HCT116 (cell line): ENCODE measurements around the gene VRK3. TPM values are rescaled to one million over a fixed set of nuclear protein-coding genes. Genes with fewer than 3 reads are reported as not detected.

Experiments used
- ATAC-seq: fragments of 200-7000 bp; cut with Tn5 transposase; 2 replicates; pipeline ENCODE4 v1.9.1; 2020; ENCODE audit warnings: mild to moderate bottlenecking, moderate library complexity
- BruUV-seq: library from RNA; stranded (reverse); fragments of 400-500 nt; replicated peaks from 2 replicates; lab custom pipeline; 2021; lab: Mats Ljungman, UMichigan
- CTCF ChIA-PET: fragments of 300-600 bp; sonication (Branson Sonifier 250); formaldehyde crosslinking; loops from one replicate; lab custom pipeline; 2021; ENCODE audit warnings: antibody characterized with exemption; lab: Charles Lee
- POLR2A ChIA-PET: fragments of 300-600, 350-600 bp; sonication (Branson Sonifier 250); formaldehyde crosslinking; loops from one replicate; lab custom pipeline; 2021; ENCODE audit warnings: antibody characterized with exemption; lab: Charles Lee
- RAD21 ChIA-PET, 2 experiments: fragments of 300-600 bp; sonication (Branson Sonifier 250); formaldehyde crosslinking; loops; one replicate each; lab custom pipeline; 2023; ENCODE audit warnings: low total read pairs in 2 of 2; ENCODE audit not compliant: uncharacterized antibody in 2 of 2, unreplicated experiment in 2 of 2, low non-redundant PET in 1 of 2; lab: Charles Lee
- DNase-seq: peaks from one replicate; pipeline ENCODE4 v3.0.0-alpha.2; 2010; ENCODE audit warnings: low read depth, low spot score
- H2AFZ ChIP-seq: fragments of 200-600 bp; shearing (Covaris generic), sonication (generic); 2 replicates; pipeline ENCODE4 v1.6.1; 2017; ENCODE audit warnings: low read depth, mixed run types, mixed read lengths, antibody characterized with exemption, low read length; ENCODE audit not compliant: poor library complexity, severe bottlenecking
- H3K27ac ChIP-seq: 2 replicates; pipeline ENCODE4 v1.5.1; 2012; ENCODE audit warnings: low read depth, low read length
- H3K27me3 ChIP-seq: fragments of 200-600 bp; sonication (generic); 2 replicates; pipeline ENCODE4 v1.6.1; 2016; ENCODE audit warnings: mixed run types, low read length, mixed read lengths; ENCODE audit not compliant: insufficient read depth
- H3K36me3 ChIP-seq, 2 experiments: fragments of 200-500 bp in 1 of 2; fragments of 200-600 bp in 1 of 2; sonication (Bioruptor generic) in 1 of 2; sonication (generic) in 1 of 2; 2 replicates each; pipeline versions ENCODE4 v1.5.1 to v1.6.1; 2014 to 2016; ENCODE audit warnings: low read length in 2 of 2, inconsistent platforms in 1 of 2, mixed read lengths in 1 of 2, mixed run types in 1 of 2; ENCODE audit not compliant: insufficient read depth in 2 of 2, control insufficient read depth in 1 of 2
- H3K4me1 ChIP-seq, 2 experiments: fragments of 200-600 bp in 1 of 2; sonication (generic) in 1 of 2; 2 replicates each; pipeline versions ENCODE4 v1.5.1 to v1.6.1; 2012 to 2017; ENCODE audit warnings: low read length in 2 of 2, inconsistent platforms in 1 of 2, mild to moderate bottlenecking in 1 of 2, mixed read lengths in 1 of 2, mixed run types in 1 of 2, moderate library complexity in 1 of 2; ENCODE audit not compliant: insufficient read depth in 2 of 2, control insufficient read depth in 1 of 2
- H3K4me2 ChIP-seq: fragments of 200-600 bp; sonication (generic); 2 replicates; pipeline ENCODE4 v1.6.1; 2017; ENCODE audit warnings: mixed run types, low read length, mixed read lengths
- H3K4me3 ChIP-seq, 2 experiments: fragments of 200-600 bp in 1 of 2; sonication (generic) in 1 of 2; replicated peaks in 1 of 2; 2 replicates each; pipeline ENCODE4 v1.5.1; 2011 to 2016; ENCODE audit warnings: low read length in 2 of 2, control low read depth in 1 of 2, low read depth in 1 of 2, mild to moderate bottlenecking in 1 of 2, mixed read lengths in 1 of 2, mixed run types in 1 of 2
- H3K79me2 ChIP-seq: fragments of 200-600 bp; sonication (generic); 2 replicates; pipeline ENCODE4 v1.6.1; 2017; ENCODE audit warnings: mild to moderate bottlenecking, mixed run types, low read length, moderate library complexity, mixed read lengths; ENCODE audit not compliant: insufficient read depth
- H3K9ac ChIP-seq: fragments of 200-600 bp; sonication (generic); 2 replicates; pipeline ENCODE4 v1.6.1; 2016; ENCODE audit warnings: low read length, mixed read lengths
- H3K9me2 ChIP-seq: fragments of 200-600 bp; sonication (generic), shearing (Covaris generic); 2 replicates; pipeline ENCODE4 v1.6.1; 2017; ENCODE audit warnings: mixed run types, mild to moderate bottlenecking, moderate library complexity; ENCODE audit not compliant: insufficient read depth
- H3K9me3 ChIP-seq, 2 experiments: fragments of 200-500 bp in 1 of 2; fragments of 200-600 bp in 1 of 2; sonication (Bioruptor generic) in 1 of 2; sonication (generic) in 1 of 2; 2 replicates each; pipeline ENCODE4 v1.6.1; 2014 to 2017; ENCODE audit warnings: low read length in 2 of 2, mixed read lengths in 2 of 2, inconsistent platforms in 1 of 2, low read depth in 1 of 2, mild to moderate bottlenecking in 1 of 2, mixed run types in 1 of 2, moderate library complexity in 1 of 2; ENCODE audit not compliant: control insufficient read depth in 1 of 2, insufficient read depth in 1 of 2
- H4K20me1 ChIP-seq: fragments of 200-600 bp; sonication (generic), shearing (Covaris generic); 2 replicates; pipeline ENCODE4 v1.6.1; 2017; ENCODE audit warnings: mixed run types, mild to moderate bottlenecking, moderate library complexity; ENCODE audit not compliant: insufficient read depth
- EGR1 ChIP-seq: IDR thresholded peaks from 2 replicates; pipeline ENCODE4 v1.6.1; 2012; ENCODE audit warnings: low read depth
- ELF1 ChIP-seq: IDR thresholded peaks from 2 replicates; pipeline ENCODE4 v1.6.1; 2012; ENCODE audit warnings: low read depth, borderline replicate concordance
- EZH2 ChIP-seq: fragments of 200-600 bp; sonication (generic); IDR thresholded peaks from 2 replicates; pipeline ENCODE4 v1.6.1; 2017; ENCODE audit warnings: antibody characterized with exemption, mixed run types
- EZH2phosphoT487 ChIP-seq: fragments of 200-600 bp; IDR thresholded peaks from 2 replicates; pipeline ENCODE4 v1.6.1; 2018; ENCODE audit warnings: antibody characterized with exemption, borderline replicate concordance
- FOSL1 ChIP-seq: IDR thresholded peaks from 2 replicates; pipeline ENCODE4 v1.6.1; 2012; ENCODE audit warnings: low read depth
- JUND ChIP-seq: IDR thresholded peaks from 2 replicates; pipeline ENCODE4 v1.6.1; 2012
- POLR2A ChIP-seq: IDR thresholded peaks from 2 replicates; pipeline ENCODE4 v1.7.0; 2011; ENCODE audit warnings: borderline replicate concordance; ENCODE audit not compliant: insufficient read depth, insufficient read length; ENCODE audit errors: extremely low read depth
- POLR2AphosphoS5 ChIP-seq: IDR thresholded peaks from 2 replicates; pipeline ENCODE4 v1.6.1; 2011; ENCODE audit warnings: mild to moderate bottlenecking, low read depth, low read length, moderate library complexity
- RAD21 ChIP-seq: IDR thresholded peaks from 2 replicates; pipeline ENCODE4 v1.6.1; 2012; ENCODE audit warnings: low read depth, mild to moderate bottlenecking
- SP1 ChIP-seq: IDR thresholded peaks from 2 replicates; pipeline ENCODE4 v1.6.1; 2012; ENCODE audit warnings: low read depth
- SRF ChIP-seq: IDR thresholded peaks from 2 replicates; pipeline ENCODE4 v1.6.1; 2012; ENCODE audit warnings: low read depth
- ZBTB33 ChIP-seq: IDR thresholded peaks from 2 replicates; pipeline ENCODE4 v1.6.1; 2011; ENCODE audit warnings: mild to moderate bottlenecking, low read length, moderate library complexity; ENCODE audit not compliant: insufficient replicate concordance; ENCODE audit errors: extremely low read depth
- ZNF274 ChIP-seq: fragments of 200-500 bp; sonication (Bioruptor generic); IDR thresholded peaks from 2 replicates; pipeline ENCODE4 v1.6.1; 2014; ENCODE audit warnings: mild to moderate bottlenecking, low read depth, low read length, inconsistent platforms
- intact Hi-C: fragments of 100-400 bp; cut with micrococcal nuclease; formaldehyde crosslinking; loops from 2 replicates; pipeline ENCODE4 v1.10.0; 2022
- total RNA-seq: library from RNA; stranded (reverse); gene quantifications from one replicate; pipeline ENCODE4 v1.2.1, GENCODE V29; 2021; ENCODE audit not compliant: unreplicated experiment
- TF ChIP-seq, protein P1 (sequence below), 3 experiments: fragments of 200-600 bp in 1 of 3; sonication (generic) in 1 of 3; IDR thresholded peaks in 2 of 3; conservative IDR thresholded peaks in 1 of 3; 2 replicates each; pipeline ENCODE4 v1.5.1; 2012 to 2017; ENCODE audit warnings: low read depth in 2 of 3, low read length in 2 of 3, antibody characterized with exemption in 1 of 3, borderline replicate concordance in 1 of 3, control low read depth in 1 of 3, mild to moderate bottlenecking in 1 of 3, mixed read lengths in 1 of 3, mixed run types in 1 of 3, moderate library complexity in 1 of 3; ENCODE audit not compliant: insufficient read depth in 1 of 3
- TF ChIP-seq, protein P2 (sequence below): IDR thresholded peaks from 2 replicates; pipeline ENCODE4 v1.6.1; 2012; ENCODE audit warnings: low read depth

VRK3 gene
- total RNA-seq, 1 experiment from 2014 or later = 44.0 TPM

GRCh38 chr19:49988433-49988832 is 36.7 kb downstream of the VRK3 start:
- ChIA-PET RAD21 (no interaction called here), CTCF (no interaction called here), POLR2A (no interaction called here)
- no peaks in the 10 kb centered on the region for H3K4me1 ChIP-seq
- no peaks in the 10 kb centered on the region for H3K9me2 ChIP-seq
- ATAC-seq = no peak
- H4K20me1 ChIP-seq = no peaks in the 10 kb centered on the region
- H3K36me3 ChIP-seq = peaks cover 5 to 7% of the 10 kb centered on the region in 2 experiments; a peak in 2 of 4 replicates
- intact Hi-C loops = no loop called here
- H3K9ac ChIP-seq = no peak overlapping the region
- BruUV-seq = no TSS peak
- H3K4me3 ChIP-seq = no peak overlapping the region
- no peaks in the 10 kb centered on the region for H3K79me2 ChIP-seq
- H3K4me2 ChIP-seq = no peak overlapping the region
- H2AFZ ChIP-seq = no peak overlapping the region
- H3K9me3 ChIP-seq = no peaks in the 10 kb centered on the region
- H3K27ac ChIP-seq = no peak overlapping the region
- DNase-seq = no peak
- TF ChIP-seq RAD21 = no peak
- no peak for TF ChIP-seq EZH2phosphoT487
- TF ChIP-seq JUND = no peak
- no peak for TF ChIP-seq EZH2
- TF ChIP-seq ELF1 = no peak
- no peak for TF ChIP-seq SP1
- no peak for TF ChIP-seq ZBTB33
- no peak for TF ChIP-seq SRF
- TF ChIP-seq EGR1 = no peak
- no peak for TF ChIP-seq POLR2A
- no peak for TF ChIP-seq ZNF274
- TF ChIP-seq, protein P1, sequence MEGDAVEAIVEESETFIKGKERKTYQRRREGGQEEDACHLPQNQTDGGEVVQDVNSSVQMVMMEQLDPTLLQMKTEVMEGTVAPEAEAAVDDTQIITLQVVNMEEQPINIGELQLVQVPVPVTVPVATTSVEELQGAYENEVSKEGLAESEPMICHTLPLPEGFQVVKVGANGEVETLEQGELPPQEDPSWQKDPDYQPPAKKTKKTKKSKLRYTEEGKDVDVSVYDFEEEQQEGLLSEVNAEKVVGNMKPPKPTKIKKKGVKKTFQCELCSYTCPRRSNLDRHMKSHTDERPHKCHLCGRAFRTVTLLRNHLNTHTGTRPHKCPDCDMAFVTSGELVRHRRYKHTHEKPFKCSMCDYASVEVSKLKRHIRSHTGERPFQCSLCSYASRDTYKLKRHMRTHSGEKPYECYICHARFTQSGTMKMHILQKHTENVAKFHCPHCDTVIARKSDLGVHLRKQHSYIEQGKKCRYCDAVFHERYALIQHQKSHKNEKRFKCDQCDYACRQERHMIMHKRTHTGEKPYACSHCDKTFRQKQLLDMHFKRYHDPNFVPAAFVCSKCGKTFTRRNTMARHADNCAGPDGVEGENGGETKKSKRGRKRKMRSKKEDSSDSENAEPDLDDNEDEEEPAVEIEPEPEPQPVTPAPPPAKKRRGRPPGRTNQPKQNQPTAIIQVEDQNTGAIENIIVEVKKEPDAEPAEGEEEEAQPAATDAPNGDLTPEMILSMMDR (IDR thresholded peaks at IDR 0.05 in 2 of 3, conservative IDR thresholded peaks at IDR 0.05 in 1 of 3; ENCODE audit: borderline replicate concordance in 1 of 3, insufficient read depth in 1 of 3, low read depth in 2 of 3, low read length in 2 of 3) = no peak
- TF ChIP-seq, protein P2, sequence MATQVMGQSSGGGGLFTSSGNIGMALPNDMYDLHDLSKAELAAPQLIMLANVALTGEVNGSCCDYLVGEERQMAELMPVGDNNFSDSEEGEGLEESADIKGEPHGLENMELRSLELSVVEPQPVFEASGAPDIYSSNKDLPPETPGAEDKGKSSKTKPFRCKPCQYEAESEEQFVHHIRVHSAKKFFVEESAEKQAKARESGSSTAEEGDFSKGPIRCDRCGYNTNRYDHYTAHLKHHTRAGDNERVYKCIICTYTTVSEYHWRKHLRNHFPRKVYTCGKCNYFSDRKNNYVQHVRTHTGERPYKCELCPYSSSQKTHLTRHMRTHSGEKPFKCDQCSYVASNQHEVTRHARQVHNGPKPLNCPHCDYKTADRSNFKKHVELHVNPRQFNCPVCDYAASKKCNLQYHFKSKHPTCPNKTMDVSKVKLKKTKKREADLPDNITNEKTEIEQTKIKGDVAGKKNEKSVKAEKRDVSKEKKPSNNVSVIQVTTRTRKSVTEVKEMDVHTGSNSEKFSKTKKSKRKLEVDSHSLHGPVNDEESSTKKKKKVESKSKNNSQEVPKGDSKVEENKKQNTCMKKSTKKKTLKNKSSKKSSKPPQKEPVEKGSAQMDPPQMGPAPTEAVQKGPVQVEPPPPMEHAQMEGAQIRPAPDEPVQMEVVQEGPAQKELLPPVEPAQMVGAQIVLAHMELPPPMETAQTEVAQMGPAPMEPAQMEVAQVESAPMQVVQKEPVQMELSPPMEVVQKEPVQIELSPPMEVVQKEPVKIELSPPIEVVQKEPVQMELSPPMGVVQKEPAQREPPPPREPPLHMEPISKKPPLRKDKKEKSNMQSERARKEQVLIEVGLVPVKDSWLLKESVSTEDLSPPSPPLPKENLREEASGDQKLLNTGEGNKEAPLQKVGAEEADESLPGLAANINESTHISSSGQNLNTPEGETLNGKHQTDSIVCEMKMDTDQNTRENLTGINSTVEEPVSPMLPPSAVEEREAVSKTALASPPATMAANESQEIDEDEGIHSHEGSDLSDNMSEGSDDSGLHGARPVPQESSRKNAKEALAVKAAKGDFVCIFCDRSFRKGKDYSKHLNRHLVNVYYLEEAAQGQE = no peak
- TF ChIP-seq POLR2AphosphoS5 = no peak
- no peak for TF ChIP-seq FOSL1
- H3K27me3 ChIP-seq = no peaks in the 10 kb centered on the region
